Mesothelial cell of epicardium (in vitro differentiated cells): Measurements from ENCODE around the gene TACSTD2. TPM values are rescaled to one million over a fixed set of nuclear protein-coding genes. Genes with fewer than 3 reads are reported as not detected.
"Not testable (repeated sequence)": the region's sequence is repeated elsewhere in the genome, so short reads cannot be mapped to it uniquely, and the experiment has no call there.

Source experiments
- DNase-seq, 2 experiments: peaks; one replicate each; pipeline ENCODE4 v3.0.0; 2021; ENCODE audit warnings: low spot score in 2 of 2; ENCODE audit not compliant: unreplicated experiment in 2 of 2
- H3K27ac Mint-ChIP-seq: 2 replicates; pipeline ENCODE4 v1.8.0; 2021; ENCODE audit warnings: mixed read lengths
- H3K27me3 Mint-ChIP-seq: 2 replicates; pipeline ENCODE4 v1.8.0; 2021; ENCODE audit warnings: low read depth, mixed read lengths
- H3K36me3 Mint-ChIP-seq: 2 replicates; pipeline ENCODE4 v1.8.0; 2021; ENCODE audit warnings: mixed read lengths
- H3K4me1 Mint-ChIP-seq: 2 replicates; pipeline ENCODE4 v1.8.0; 2021; ENCODE audit warnings: mixed read lengths
- H3K4me3 Mint-ChIP-seq: 2 replicates; pipeline ENCODE4 v1.8.0; 2021; ENCODE audit warnings: mild to moderate bottlenecking, moderate library complexity, mixed read lengths
- H3K9me3 Mint-ChIP-seq: 2 replicates; pipeline ENCODE4 v1.8.0; 2021; ENCODE audit warnings: mixed read lengths
- total RNA-seq: library from RNA; stranded (reverse); gene quantifications from 3 replicates; pipeline ENCODE4 v1.2.1, GENCODE V29; 2021
- TF ChIP-seq, protein P1 (sequence below): fragments of 200-600 bp; sonication (generic); IDR thresholded peaks from one replicate; pipeline ENCODE4 v1.5.0; 2021; ENCODE audit warnings: antibody characterized with exemption; ENCODE audit not compliant: unreplicated experiment

Gene TACSTD2, protein sequence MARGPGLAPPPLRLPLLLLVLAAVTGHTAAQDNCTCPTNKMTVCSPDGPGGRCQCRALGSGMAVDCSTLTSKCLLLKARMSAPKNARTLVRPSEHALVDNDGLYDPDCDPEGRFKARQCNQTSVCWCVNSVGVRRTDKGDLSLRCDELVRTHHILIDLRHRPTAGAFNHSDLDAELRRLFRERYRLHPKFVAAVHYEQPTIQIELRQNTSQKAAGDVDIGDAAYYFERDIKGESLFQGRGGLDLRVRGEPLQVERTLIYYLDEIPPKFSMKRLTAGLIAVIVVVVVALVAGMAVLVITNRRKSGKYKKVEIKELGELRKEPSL
- 22.7 to 25.3 TPM (median 25.0 TPM) in 3 replicates for total RNA-seq

DNA sequence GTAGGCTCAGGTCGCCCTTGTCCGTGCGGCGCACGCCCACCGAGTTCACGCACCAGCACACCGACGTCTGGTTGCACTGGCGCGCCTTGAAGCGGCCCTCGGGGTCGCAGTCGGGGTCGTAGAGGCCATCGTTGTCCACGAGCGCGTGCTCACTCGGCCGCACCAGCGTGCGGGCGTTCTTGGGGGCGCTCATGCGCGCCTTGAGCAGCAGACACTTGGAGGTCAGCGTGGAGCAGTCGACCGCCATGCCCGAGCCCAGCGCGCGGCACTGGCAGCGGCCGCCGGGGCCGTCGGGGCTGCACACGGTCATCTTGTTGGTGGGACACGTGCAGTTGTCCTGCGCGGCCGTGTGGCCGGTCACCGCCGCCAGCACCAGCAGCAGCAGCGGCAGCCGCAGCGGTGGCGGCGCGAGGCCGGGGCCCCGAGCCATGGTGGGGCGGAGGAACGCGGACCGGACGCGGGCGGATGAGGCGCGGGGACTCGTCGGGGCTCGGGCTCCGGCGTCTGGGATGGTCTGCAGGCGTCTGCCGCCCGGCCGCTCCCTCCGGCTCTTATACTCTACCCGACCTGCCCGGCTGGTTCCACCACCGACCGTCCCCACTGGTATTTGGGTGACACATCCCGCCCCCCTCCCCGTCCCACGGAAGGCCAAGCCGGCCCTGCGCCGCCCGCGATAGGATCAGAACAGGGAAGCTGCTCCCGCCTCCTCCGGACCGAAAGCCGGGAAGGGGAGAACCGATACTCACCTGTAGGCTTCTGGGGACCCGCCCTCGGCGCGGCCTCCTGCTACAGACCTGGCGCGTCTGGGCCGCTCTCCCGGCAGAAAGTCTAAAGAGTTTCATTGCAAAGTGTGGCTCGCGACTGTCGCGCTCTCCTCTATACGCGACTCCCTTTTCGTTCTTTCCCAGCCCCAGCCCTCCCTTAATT lies at the start of gene TACSTD2:
Gene TACSTD2, minus strand, starts transcription at position 526 of the 927 bp plus-strand sequence. Its CDS starts 96 bp downstream, at position 430.
- H3K9me3 Mint-ChIP-seq = no peaks in the 10 kb centered on the region
- peak within 1 kb of the TSS; percentile 68 for H3K4me3 Mint-ChIP-seq
- H3K27me3 Mint-ChIP-seq = peaks cover 11% of the 10 kb centered on the region
- H3K36me3 Mint-ChIP-seq = no peaks in the 10 kb centered on the region
- DNase-seq = peak; percentile 48 to 66
- peak within 1 kb of the TSS; percentile 100 for H3K27ac Mint-ChIP-seq
- TF ChIP-seq, protein P1, sequence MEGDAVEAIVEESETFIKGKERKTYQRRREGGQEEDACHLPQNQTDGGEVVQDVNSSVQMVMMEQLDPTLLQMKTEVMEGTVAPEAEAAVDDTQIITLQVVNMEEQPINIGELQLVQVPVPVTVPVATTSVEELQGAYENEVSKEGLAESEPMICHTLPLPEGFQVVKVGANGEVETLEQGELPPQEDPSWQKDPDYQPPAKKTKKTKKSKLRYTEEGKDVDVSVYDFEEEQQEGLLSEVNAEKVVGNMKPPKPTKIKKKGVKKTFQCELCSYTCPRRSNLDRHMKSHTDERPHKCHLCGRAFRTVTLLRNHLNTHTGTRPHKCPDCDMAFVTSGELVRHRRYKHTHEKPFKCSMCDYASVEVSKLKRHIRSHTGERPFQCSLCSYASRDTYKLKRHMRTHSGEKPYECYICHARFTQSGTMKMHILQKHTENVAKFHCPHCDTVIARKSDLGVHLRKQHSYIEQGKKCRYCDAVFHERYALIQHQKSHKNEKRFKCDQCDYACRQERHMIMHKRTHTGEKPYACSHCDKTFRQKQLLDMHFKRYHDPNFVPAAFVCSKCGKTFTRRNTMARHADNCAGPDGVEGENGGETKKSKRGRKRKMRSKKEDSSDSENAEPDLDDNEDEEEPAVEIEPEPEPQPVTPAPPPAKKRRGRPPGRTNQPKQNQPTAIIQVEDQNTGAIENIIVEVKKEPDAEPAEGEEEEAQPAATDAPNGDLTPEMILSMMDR = no peak
- H3K4me1 Mint-ChIP-seq = peaks cover 44% of the 10 kb centered on the region

DNA sequence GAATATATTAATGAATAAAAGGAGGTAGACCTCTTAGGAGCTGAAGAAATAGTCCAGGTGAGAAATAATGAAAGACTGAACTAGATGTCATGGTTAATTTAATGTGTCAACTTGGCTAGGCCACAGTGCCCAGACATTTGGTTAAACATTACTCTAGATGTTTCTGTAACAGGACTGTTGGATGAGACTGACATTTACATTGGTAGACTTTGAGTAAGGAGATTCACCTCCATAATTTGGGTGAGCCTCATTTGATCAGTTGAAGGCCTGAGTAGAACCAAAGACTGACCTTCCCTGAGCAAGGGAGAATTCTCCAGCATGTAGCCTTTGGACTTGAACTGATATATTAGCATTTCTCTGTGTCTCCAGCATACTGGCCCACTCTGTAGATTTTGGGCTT lies 49.2 kb upstream of the TACSTD2 start:
- H3K9me3 Mint-ChIP-seq = peaks cover 9% of the 10 kb centered on the region
- no peak overlapping the region for H3K4me3 Mint-ChIP-seq
- no peaks in the 10 kb centered on the region for H3K36me3 Mint-ChIP-seq
- TF ChIP-seq, protein P1 = no peak
- DNase-seq = no peak
- no peak overlapping the region for H3K27ac Mint-ChIP-seq
- peaks cover 21% of the 10 kb centered on the region for H3K4me1 Mint-ChIP-seq
- no peaks in the 10 kb centered on the region for H3K27me3 Mint-ChIP-seq

DNA sequence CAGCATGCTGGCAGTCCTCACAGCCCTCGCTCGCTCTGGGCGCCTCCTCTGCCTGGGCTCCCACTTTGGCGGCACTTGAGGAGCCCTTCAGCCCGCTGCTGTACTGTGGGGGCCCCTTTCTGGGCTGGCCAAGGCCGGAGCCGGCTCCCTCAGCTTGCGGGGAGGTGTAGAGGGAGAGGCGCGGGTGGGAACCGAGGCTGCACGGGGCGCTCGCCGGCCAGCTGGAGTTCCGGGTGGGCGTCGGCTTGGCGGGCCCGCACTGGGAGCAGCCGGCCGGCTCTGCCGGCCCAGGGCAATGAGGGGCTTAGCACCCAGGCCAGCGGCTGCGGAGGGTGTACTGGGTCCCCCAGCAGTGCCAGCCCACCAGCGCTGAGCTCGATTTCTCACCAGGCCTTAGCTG lies 46.2 kb upstream of the TACSTD2 start:
- not testable (repeated sequence) for H3K27me3 Mint-ChIP-seq, H3K36me3 Mint-ChIP-seq, H3K9me3 Mint-ChIP-seq, H3K27ac Mint-ChIP-seq, DNase-seq, H3K4me3 Mint-ChIP-seq
- peaks cover 31% of the 10 kb centered on the region for H3K4me1 Mint-ChIP-seq

DNA sequence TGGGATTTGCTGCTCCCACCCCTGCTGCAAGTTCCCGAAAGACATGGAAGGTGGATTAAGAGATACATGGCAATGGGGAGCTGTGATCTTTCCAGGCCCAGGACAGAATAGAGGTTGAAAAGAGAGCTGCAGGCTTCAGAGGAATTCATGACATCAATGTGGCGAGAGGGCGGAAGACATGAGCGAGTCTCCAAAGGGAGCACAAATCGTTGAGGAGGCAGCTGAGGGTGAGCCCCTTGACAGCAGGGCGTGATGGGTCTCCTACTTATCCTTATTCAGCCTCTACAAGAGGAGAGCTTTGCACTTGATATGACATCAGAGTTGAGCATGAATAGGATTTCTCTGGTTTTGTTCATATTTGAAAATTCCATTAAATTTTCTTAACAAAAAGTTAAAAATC lies 45.5 kb upstream of the TACSTD2 start:
- Mint-ChIP-seq H3K36me3 (no peaks in the 10 kb centered on the region), H3K4me3 (no peak overlapping the region), H3K27ac (no peak overlapping the region), H3K9me3 (peaks cover 5% of the 10 kb centered on the region), H3K27me3 (no peaks in the 10 kb centered on the region), H3K4me1 (peaks cover 33% of the 10 kb centered on the region)
- no peak for DNase-seq
- TF ChIP-seq, protein P1 = no peak

DNA sequence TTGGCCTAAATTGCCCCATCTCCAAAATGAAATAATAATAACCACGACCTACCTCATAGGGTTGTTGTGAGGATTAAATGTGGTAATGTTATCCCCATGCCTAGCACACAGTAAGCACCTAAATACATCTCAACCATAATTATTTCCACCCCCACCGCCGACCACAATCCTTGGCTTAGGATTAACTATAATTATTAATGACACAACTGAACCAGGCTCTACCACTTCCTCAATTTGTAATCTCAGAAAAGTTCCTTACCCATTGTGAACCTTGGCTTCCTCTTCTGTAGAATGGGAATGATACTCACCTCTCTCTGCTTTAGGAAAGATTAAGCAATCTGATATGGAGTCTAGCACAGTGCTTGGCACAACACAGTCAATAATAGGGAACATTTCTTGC lies 44.3 kb upstream of the TACSTD2 start:
- Mint-ChIP-seq H3K27me3 (no peaks in the 10 kb centered on the region), H3K4me3 (no peak overlapping the region), H3K27ac (no peak overlapping the region), H3K4me1 (peaks cover 33% of the 10 kb centered on the region), H3K9me3 (peaks cover 5% of the 10 kb centered on the region), H3K36me3 (no peaks in the 10 kb centered on the region)
- TF ChIP-seq, protein P1 = no peak
- no peak for DNase-seq

DNA sequence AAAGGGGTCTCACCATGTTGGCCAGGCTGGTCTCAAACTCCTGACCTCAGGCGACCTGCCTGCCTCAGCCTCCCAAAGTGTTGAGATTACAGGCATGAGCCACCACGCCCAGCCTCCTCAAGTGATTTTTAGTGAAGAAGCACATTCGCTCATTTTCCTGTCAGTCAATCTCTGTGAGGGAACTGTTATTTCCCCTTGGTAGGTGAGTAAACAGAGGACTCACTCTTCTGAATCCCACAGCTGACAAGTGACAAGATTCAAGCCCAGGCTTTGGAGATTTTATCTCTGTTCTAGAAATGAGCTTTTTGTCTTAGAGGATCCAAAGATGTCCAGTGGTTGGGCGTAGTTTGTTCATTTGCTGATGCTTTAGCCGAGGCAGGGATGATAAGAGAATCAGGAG lies 43.9 kb upstream of the TACSTD2 start:
- Mint-ChIP-seq H3K27ac (peak overlapping the region; percentile 82), H3K36me3 (no peaks in the 10 kb centered on the region), H3K4me1 (peaks cover 31% of the 10 kb centered on the region), H3K4me3 (no peak overlapping the region), H3K27me3 (no peaks in the 10 kb centered on the region), H3K9me3 (peaks cover 5% of the 10 kb centered on the region)
- TF ChIP-seq, protein P1 = no peak
- DNase-seq = no peak
